GM19452 (cell line): Measurements from ENCODE around the gene HOMEZ.
"Not testable (repeated sequence)": the region's sequence is repeated elsewhere in the genome, so short reads cannot be mapped to it uniquely, and the experiment has no call there.

Experiments
- ATAC-seq: cut with Tn5 transposase; IDR thresholded peaks from one replicate; pipeline ENCODE4 v1.9.1; 2021; ENCODE audit not compliant: unreplicated experiment

The HOMEZ gene, protein sequence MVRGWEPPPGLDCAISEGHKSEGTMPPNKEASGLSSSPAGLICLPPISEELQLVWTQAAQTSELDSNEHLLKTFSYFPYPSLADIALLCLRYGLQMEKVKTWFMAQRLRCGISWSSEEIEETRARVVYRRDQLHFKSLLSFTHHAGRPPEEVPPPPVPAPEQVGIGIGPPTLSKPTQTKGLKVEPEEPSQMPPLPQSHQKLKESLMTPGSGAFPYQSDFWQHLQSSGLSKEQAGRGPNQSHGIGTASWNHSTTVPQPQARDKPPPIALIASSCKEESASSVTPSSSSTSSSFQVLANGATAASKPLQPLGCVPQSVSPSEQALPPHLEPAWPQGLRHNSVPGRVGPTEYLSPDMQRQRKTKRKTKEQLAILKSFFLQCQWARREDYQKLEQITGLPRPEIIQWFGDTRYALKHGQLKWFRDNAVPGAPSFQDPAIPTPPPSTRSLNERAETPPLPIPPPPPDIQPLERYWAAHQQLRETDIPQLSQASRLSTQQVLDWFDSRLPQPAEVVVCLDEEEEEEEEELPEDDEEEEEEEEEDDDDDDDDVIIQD

DNA sequence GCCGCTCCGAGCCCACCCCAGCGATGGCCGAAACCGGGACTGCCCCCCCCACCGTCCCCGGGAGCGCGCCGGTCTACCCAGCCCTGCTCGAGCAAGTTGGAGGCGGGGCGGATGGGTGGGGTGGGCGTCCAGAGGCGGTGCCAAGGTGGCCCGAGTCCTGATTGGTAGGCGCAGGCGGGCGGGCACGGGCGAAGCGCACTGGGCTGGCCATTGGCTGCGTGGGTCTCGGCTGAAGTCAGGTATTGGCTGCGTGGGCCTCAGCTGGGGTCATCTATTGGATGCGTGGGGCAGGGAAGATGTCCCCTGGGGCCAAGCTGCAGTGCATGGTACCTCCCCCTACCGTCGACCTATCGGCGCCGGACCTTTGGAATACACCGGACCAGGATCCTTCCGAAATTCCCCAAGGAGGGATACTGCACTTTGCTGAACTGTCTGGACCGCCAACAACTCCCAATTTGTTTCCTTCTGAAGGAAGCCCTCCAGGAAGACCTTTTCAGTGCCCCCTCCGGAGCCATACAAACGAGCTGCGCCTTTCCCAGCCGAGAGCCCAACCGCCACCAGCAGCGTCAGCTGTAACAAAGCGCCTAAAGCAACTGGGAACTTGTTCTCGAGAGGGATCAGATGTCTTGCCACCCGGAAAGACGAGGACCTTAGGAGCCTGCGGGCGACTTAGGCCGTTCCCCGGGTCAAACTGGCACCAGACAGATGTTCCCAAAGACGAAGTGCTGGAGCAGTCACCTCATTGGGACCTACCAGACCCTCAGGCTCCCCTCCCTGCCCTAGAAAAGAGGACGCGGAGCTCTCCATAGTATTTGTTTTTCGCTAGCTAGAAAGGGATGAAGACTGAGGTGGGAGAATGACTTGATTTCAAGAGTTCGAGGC lies at the start of gene HOMEZ:
TSS of gene HOMEZ (minus strand) at position 113 of the 882 bp plus-strand sequence. CDS start 180 bp downstream, outside the sequence.
- peak; percentile 98 for ATAC-seq

DNA sequence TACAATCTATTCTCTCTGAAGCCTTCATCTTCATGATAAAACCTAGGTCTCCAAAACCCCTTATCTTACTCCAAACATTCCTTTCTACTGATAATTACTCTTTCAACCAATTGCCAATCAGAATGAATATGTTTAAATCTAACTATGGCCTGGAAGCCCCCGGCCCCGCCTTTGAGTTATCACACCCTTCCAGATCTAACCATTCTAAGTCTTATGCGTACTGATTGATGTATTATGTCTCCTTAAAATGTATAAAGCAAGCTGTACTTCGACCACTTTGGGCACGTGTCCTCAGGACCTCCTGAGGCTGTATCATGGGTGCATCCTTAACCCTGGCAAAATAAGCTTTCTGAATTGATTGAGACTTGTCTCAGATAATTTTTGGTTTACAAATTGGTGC lies 49.7 kb upstream of the HOMEZ start:
- ATAC-seq = no peak

DNA sequence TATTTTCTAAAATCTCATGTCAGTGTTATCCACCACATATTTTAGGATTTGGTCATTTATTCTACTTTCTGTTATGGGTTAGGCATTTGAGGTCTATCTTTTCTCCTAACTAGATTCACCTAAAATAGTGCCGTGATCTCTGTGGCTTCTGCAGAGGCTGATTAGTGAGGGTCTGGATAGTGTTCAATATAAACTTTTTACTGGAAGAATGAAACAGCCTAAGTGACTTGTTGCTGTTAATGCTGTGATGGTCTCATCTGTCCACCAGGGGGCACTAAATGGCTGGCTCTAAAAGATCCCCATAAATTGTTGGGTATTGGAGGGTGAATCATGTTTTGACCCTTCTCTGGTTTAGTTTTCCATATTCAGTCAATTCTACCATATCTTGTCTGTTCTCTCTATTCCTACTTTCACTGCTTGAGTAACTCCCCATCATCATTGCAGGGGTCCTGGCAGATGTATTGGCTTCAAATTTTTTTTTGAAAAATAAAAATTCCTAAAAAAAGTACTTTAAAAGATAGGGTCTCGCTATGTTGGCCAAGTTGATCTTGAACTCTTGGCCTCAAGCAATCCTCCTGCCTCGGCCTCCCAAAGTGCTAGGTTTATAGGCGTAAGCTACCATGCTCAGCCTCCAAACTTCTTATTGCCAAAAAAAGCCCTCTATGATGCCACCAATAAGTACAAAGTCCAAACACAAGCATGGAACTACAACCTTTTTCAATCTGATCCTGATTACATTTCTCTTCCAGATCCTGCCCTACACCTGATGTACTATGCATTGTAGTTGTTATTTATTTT lies 42.2 kb upstream of the HOMEZ start:
- no peak for ATAC-seq

DNA sequence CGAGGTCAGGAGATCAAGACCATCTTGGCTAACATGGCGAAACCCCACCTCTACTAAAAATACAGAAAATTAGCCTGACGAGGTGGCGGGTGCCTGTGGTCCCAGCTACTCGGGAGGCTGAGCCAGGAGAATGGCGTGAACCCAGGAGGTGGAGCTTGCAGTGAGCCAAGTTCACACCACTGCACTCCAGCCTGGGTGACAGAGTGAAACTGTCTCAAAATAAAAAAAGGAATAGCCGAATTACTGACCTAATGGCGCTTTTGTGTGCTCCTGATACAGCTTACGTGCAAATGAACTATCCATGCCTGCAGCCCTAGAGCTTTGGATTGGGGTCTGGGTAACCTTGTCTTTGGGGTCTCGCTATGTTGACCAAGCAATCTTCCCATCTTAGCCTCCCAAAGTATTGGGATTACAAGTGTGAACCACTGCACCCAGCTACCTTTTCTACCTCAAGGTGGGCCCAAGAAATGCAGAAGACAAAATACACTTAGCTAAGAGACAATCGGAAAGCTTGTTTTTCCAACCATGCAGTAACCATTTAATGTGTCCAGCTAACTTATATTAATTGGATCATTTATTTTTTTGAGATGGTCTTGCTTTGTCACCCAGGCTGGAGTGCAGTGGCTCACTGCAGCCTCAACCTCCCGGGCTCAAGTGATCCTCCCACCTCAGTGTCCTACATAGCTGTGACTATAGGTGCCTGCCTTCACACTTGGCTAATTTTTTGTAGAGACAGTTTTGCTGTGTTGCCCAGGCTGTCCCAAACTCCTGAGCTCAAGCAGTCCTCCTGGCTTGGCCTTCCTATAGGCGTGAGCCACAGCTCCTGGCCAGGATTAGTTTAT lies 40.8 kb upstream of the HOMEZ start:
- ATAC-seq = no peak

DNA sequence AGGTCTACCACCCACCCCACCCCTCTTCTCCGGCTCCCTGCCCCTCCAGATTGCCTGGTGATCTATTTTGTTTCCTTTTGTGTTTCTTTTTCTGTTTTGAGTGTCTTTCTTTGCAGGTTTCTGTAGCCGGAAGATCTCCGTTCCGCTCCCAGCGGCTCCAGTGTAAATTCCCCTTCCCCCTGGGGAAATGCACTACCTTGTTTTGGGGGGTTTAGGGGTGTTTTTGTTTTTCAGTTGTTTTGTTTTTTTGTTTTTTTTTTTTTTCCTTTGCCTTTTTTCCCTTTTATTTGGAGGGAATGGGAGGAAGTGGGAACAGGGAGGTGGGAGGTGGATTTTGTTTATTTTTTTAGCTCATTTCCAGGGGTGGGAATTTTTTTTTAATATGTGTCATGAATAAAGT lies 39.8 kb upstream of the HOMEZ start:
- not testable (repeated sequence) for ATAC-seq

DNA sequence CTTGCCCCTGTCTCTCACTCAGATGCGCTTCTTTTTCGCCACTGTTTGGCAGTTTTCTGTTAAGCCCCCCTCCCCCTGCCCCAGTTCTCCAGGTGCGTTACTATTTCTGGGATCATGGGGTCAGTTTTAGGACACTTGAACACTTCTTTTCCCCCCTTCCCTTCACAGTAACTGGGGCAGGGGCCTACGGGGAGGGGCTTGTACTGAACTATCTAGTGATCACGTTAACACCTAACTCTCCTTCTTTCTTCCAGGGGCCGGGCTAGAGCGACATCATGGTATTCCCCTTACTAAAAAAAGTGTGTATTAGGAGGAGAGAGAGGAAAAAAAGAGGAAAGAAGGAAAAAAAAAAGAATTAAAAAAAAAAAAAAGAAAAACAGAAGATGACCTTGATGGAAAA lies 39.1 kb upstream of the HOMEZ start:
- ATAC-seq = no peak

DNA sequence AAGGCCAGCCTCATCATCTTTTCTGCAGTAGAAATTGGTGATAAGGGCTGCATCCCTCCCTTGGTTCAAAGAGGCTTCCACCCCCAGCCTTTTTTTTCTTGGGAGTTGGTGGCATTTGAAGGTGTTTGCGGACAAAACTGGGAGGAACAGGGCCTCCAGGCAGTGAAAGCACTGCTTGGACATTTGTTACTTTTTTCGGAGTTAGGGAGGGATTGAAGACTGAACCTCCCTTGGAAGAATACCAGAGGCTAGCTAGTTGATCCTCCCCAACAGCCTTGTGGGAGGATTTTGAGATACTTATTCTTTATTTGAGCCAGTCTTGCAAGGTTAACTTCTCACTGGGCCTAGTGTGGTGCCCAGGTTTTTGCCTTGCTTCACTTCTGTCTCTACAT lies 38.5 kb upstream of the HOMEZ start:
- no peak for ATAC-seq

DNA sequence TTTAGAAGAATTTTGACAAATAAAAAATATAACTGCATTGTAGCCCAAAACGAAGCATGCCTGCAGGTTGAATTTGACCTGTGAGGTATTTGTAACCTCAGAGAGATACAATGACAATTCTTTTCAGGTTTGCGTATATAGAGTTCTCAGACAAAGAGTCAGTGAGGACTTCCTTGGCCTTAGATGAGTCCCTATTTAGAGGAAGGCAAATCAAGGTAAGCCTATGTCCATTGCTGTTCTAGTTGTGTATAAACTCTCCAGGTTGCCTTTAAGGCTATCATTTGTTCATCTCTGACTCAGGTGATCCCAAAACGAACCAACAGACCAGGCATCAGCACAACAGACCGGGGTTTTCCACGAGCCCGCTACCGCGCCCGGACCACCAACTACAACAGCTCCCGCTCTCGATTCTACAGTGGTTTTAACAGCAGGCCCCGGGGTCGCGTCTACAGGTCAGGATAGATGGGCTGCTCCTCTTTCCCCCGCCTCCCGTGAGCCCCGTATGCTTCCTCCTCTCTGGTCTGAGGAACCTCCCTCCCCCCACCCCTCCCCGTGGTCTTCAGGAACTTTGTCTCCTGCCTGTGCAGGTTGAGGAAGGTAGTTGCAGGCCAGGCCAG lies 38.0 kb upstream of the HOMEZ start:
- ATAC-seq = no peak

DNA sequence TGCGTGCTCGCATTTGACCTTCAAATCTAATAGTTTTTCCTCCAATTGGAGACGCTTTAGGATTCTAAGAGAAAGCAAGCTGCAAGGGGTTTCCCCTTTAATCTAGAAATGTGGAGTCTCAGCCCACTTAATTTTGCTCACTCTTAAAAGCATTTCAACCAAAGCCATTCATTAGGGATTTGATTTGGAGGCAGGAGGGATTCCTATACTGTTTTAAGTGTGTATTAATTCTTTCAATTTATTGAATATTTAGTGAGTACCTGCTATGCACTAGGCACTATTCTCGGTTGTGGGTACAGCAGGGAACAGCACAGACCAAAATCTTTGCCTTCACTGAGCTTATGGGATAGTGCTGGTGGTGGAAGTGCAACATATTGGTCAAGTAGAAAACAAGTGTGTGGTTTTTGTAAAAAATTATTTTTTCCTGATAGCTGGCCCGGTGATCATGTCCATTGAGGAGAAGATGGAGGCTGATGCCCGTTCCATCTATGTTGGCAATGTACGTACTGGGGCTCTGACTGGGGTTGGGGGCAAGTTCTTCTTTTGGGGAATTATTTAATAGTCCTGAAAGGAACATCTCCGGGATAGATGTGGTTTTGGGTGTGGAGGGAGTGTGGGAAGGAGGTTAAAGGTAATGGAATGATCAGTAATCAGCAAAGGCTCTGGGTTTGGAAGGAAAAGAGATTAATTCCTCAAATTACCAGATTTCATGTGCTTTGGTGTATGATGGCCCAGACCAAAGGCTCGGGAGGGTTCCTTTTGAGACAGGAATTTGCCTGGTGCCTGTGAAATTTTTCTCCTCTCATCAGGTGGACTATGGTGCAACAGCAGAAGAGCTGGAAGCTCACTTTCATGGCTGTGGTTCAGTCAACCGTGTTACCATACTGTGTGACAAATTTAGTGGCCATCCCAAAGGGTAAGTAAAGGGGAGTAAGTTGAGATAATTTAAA lies 36.9 kb upstream of the HOMEZ start:
- no peak for ATAC-seq

DNA sequence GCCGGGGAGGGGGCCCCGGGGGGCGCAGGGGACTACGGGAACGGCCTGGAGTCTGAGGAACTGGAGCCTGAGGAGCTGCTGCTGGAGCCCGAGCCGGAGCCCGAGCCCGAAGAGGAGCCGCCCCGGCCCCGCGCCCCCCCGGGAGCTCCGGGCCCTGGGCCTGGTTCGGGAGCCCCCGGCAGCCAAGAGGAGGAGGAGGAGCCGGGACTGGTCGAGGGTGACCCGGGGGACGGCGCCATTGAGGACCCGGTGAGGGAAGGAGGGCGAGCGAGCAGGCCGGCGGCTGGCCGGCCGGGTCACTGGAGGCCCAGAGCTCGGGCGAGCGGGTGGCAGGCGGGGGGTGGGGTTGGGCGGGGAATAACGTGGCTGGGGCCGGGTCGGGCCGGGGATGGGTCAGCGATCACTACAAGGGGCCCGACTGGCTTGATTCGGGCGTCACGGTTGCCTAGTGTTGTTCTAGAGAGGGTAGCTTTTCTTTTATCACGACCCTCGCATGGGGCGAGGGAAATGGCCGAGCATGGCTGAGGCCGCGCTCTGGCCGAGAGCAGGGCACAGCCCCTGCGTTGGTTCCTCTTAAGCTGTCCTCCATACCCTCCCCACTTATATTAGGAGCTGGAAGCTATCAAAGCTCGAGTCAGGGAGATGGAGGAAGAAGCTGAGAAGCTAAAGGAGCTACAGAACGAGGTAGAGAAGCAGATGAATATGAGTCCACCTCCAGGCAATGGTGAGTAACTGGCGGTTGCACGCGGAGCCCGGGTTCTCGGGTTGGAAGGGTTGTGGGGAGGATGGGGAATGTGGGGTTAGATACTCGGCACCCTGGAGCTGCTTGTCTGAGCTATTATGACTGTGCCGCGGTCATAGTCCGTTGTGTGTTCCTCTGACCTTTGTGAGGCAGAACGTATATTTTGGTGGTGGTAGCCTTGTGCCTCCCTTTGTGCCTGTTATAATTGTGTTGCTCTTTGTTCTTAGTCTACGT lies 35.9 kb upstream of the HOMEZ start:
- peak; percentile 4 for ATAC-seq

DNA sequence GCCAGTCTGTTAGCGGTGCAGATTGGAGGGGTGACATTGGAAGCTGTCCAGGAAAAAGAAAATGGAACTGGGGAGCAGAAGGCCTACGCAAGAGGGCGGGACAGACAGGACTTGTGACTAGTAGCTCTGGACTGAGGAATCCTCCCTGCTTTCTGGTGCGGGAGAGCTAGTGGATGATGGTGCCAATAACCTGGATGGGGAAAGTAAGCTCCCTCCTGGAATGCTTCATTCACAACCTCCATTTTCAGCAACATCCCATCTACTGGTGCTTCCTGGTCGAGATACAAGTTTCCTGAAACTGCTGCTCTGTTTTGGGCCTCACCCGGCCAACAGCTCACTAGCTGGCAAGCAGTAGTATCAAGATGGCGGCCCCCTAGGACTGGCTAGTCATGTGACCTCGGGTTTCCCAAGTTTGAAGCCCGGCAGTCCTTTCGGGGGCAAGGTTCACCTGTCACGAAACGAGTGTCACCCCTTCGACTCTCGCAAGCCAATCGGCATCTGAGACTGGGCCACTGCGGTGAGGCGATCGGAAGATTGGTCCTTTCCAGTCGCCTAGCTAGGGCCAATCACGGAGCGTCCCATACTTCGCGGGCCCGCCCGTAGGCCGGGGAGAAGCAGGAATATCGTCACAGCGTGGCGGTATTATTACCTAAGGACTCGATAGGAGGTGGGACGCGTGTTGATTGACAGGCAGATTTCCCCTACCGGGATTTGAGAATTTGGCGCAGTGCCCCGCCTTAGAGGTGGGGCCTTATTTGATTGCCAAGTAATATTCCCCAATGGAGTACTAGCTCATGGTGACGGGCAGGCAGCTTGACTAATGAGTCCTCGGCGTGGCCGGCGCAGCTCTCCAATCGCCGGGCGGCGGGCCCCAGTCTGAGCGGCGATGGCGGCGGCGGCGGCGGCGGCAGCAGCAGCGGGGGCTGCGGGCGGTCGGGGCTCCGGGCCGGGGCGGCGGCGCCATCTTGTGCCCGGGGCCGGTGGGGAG lies 34.9 kb upstream of the HOMEZ start, which contains the start of gene PABPN1:
TSS of gene PABPN1 (plus strand) at position 874 of the 988 bp plus-strand sequence. CDS start at position 887, 13 bp downstream.
- peak; percentile 90 for ATAC-seq

DNA sequence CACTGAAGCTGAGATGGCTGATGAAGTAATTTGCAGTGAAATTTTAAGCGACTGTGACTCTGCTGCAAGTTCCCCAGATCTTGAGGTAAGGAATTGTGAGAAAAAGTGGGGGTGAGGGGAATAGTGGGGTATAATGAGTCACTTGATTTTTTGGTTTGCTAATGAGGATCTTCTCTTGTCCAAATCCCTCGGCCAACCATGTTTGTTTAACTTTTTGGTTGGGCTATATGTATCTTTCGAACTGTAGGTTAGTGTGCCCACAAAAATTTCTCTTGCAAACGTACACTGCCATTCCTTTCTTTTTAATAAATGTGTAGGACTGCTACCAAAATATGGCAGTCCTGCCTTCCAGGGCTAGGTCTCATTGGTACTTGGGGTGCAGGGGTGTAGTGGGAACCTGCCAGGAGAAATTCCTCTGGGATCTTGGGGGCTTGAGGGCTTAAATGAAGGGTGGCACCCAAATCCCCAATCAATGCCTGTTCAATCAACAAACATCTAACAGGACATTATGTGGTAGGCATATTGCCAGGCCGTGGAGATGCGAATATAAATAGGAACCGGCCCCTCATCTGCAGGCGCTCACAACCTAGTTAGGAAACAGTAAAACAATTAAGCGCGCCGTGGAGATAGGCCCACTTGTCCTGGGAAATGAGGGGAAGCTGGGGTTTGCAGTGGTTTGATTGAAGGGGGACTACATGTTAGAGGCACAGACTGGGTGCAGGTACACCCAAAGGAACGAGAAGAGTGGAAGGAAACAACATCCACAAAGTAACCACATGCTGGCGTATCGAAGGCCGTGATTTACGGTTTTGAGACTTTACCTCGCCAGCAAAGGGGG lies 34.0 kb upstream of the HOMEZ start:
- no peak for ATAC-seq

DNA sequence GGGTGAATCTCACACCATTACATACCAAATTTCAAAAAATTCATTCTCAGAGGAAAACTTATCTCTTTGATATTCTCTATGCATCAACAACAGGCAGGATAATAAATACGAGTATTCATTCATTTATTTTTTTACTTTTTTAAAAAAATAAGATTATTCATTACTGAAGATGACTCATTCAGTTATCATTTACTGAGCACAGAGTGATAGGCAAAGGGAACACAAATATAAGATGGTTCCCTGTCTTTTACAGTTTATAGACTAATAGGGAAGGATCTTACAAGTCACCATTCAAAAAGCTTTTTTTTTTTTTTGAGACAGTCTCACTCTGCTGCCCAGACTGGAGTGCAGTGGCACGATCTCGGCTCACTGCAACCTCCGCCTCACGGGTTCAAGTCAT lies 30.4 kb upstream of the HOMEZ start:
- ATAC-seq = no peak

DNA sequence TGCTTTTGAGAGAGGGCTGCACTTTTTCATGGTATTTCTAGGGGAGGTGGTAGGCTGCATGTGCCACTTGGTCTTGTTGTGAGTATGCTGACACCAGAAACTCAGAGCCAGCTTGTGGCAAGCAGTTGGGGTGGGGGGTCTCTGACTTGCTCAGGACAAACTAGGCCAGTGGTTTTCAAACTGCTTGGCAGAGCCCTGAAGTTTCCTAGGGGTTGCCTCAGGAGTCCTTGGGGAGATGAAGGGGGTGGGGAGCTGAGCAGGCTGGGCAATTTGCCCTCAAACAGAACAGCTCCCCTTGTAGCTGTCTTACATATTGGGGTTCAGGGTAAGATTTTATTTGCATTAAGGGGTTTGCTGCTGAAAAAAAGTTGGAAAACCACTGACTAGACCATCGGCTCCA lies 24.6 kb upstream of the HOMEZ start:
- ATAC-seq = no peak
